Karpas-422 (cell line): ENCODE results near the gene RFX6. TPM values are rescaled to one million over a fixed set of nuclear protein-coding genes. Genes with fewer than 3 reads are reported as not detected.

Experiments
- DNase-seq: peaks from one replicate; pipeline ENCODE4 v3.0.0-alpha.2; 2015
- H2AFZ ChIP-seq: fragments of 200-600 bp; sonication (generic); 2 replicates; pipeline ENCODE4 v1.6.1; 2014; ENCODE audit warnings: antibody characterized with exemption, low read length, mixed read lengths
- H3K27ac ChIP-seq: fragments of 200-600 bp; sonication (generic); 2 replicates; pipeline ENCODE4 v1.5.1; 2014; ENCODE audit warnings: mild to moderate bottlenecking, low read length, moderate library complexity
- H3K27me3 ChIP-seq: fragments of 200-600 bp; sonication (generic); 2 replicates; pipeline ENCODE4 v1.6.1; 2014; ENCODE audit warnings: low read length, mixed read lengths
- H3K36me3 ChIP-seq: fragments of 200-600 bp; sonication (generic); 2 replicates; pipeline ENCODE4 v1.6.1; 2014; ENCODE audit warnings: low read length, mixed read lengths; ENCODE audit not compliant: insufficient read depth
- H3K4me1 ChIP-seq: fragments of 200-600 bp; sonication (generic); 2 replicates; pipeline ENCODE4 v1.6.1; 2014; ENCODE audit warnings: mild to moderate bottlenecking, low read length, mixed read lengths
- H3K4me2 ChIP-seq: fragments of 200-600 bp; sonication (generic); 2 replicates; pipeline ENCODE4 v1.6.1; 2014; ENCODE audit warnings: low read length, low read depth, mild to moderate bottlenecking; ENCODE audit not compliant: poor library complexity, severe bottlenecking
- H3K4me3 ChIP-seq: fragments of 200-600 bp; sonication (generic); 2 replicates; pipeline ENCODE4 v1.5.1; 2014; ENCODE audit warnings: mild to moderate bottlenecking, antibody characterized with exemption, low read length, mixed read lengths
- H3K79me2 ChIP-seq: fragments of 200-600 bp; sonication (generic); 2 replicates; pipeline ENCODE4 v1.6.1; 2014; ENCODE audit warnings: mild to moderate bottlenecking, low read length, mixed read lengths
- H3K9ac ChIP-seq: fragments of 200-600 bp; sonication (generic); 2 replicates; pipeline ENCODE4 v1.6.0; 2014; ENCODE audit warnings: low read length
- H3K9me2 ChIP-seq: fragments of 200-600 bp; sonication (generic), shearing (Covaris generic); replicated peaks from 2 replicates; pipeline ENCODE4 v1.6.0; 2014; ENCODE audit warnings: mild to moderate bottlenecking, low read length, moderate library complexity; ENCODE audit not compliant: insufficient read depth
- H3K9me3 ChIP-seq: fragments of 300-700, 200-600 bp; sonication (generic); 2 replicates; pipeline ENCODE4 v1.6.1; 2014; ENCODE audit warnings: low read length, mixed read lengths
- H4K20me1 ChIP-seq: fragments of 200-600 bp; sonication (generic); 2 replicates; pipeline ENCODE4 v1.6.1; 2014; ENCODE audit warnings: mild to moderate bottlenecking, antibody characterized with exemption, low read length, low read depth; ENCODE audit not compliant: insufficient read depth
- total RNA-seq: library from RNA; depleted of rRNA; stranded (reverse); fragments of >200 nt; shearing (Covaris generic); gene quantifications from 2 replicates; pipeline ENCODE4 v1.2.3, GENCODE V29; 2014; ENCODE audit warnings: low replicate concordance

Gene RFX6
- total RNA-seq, 1 experiment from 2014 or later = not detected

DNA sequence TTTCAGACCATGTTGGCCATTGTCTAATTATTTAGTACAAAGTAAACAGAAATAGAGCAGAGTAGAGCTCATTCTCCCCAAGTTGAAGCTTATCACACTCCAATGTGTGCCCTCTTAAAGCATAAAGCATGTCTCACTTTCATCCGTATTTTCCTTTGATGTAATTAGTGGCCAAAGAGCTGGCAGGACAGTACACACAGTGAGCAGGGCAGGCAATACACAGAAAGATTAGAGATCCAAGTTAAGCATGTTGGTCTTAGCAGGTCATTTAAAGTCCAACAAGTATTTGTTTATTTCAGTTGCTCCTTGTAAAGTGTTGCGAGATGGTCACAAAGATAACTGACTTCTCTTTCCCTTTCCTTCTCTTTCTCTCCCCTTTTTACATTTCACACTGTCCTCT lies 47.2 kb downstream of the RFX6 start:
- no peak overlapping the region for H3K4me2 ChIP-seq
- no peaks in the 10 kb centered on the region for H3K27me3 ChIP-seq
- H4K20me1 ChIP-seq = no peaks in the 10 kb centered on the region
- no peaks in the 10 kb centered on the region for H3K36me3 ChIP-seq
- H3K79me2 ChIP-seq = no peaks in the 10 kb centered on the region
- H3K27ac ChIP-seq = no peak overlapping the region
- H3K9me3 ChIP-seq = no peaks in the 10 kb centered on the region
- H3K4me1 ChIP-seq = no peaks in the 10 kb centered on the region
- H3K9ac ChIP-seq = no peak overlapping the region
- DNase-seq = no peak
- no peak overlapping the region for H2AFZ ChIP-seq
- H3K9me2 ChIP-seq = no peaks in the 10 kb centered on the region
- H3K4me3 ChIP-seq = no peak overlapping the region

GRCh38 chr6:116925088-116925794 lies 48.2 kb downstream of the RFX6 start:
- Histone ChIP-seq H4K20me1 (no peaks in the 10 kb centered on the region), H2AFZ (no peak overlapping the region), H3K4me2 (no peak overlapping the region), H3K9me2 (no peaks in the 10 kb centered on the region), H3K27ac (no peak overlapping the region), H3K9ac (no peak overlapping the region), H3K4me3 (no peak overlapping the region), H3K79me2 (no peaks in the 10 kb centered on the region), H3K4me1 (no peaks in the 10 kb centered on the region), H3K27me3 (no peaks in the 10 kb centered on the region), H3K36me3 (no peaks in the 10 kb centered on the region), H3K9me3 (no peaks in the 10 kb centered on the region)
- DNase-seq = no peak

DNA sequence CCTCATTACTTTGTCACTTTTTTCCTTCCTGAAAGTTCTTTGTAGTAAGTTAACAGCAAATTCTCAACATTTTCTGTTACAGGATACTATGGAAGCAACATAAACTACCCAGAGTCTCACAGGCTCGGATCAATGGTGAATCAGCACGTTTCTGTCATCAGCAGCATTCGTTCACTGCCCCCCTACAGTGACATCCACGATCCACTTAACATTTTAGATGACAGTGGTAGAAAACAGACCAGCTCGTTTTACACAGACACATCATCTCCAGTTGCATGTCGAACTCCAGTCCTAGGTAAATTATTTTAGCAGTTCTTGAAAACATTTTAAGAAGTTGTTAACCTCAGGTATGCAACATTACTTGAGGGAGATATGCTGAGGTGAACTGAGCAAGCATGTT lies 51.6 kb downstream of the RFX6 start:
- no peak for DNase-seq
- Histone ChIP-seq H3K79me2 (no peaks in the 10 kb centered on the region), H3K9me2 (no peaks in the 10 kb centered on the region), H3K27ac (no peak overlapping the region), H3K9ac (no peak overlapping the region), H3K36me3 (no peaks in the 10 kb centered on the region), H2AFZ (no peak overlapping the region), H4K20me1 (no peaks in the 10 kb centered on the region), H3K27me3 (0 out of 2 replicates have a peak, but pooled peaks cover 2% of the 10 kb centered on the region), H3K4me2 (no peak overlapping the region), H3K4me3 (no peak overlapping the region), H3K9me3 (no peaks in the 10 kb centered on the region), H3K4me1 (no peaks in the 10 kb centered on the region)

DNA sequence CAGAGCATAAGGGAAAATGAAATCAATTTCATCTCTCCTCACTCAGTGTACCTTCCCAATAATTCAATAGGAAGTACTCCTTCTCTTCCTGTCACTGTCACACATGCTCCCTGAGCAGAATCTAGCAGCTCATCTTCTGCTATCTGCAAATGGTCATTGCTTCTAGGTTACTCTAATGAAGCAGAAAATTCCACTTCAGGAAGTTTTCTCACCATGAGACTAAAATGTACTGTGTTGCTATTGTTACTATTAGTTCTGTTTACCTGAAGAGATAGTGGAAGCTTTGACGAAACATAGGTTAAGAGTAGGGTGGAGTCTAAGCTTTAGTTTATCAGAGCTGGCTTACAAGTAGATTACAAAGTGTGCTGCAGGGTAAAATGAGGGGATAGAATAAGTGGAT lies 52.8 kb downstream of the RFX6 start:
- Histone ChIP-seq H3K27ac (no peak overlapping the region), H3K4me2 (no peak overlapping the region), H3K79me2 (no peaks in the 10 kb centered on the region), H3K36me3 (no peaks in the 10 kb centered on the region), H3K4me3 (no peak overlapping the region), H3K9me2 (no peaks in the 10 kb centered on the region), H3K27me3 (0 out of 2 replicates have a peak, but pooled peaks cover 2% of the 10 kb centered on the region), H3K9ac (no peak overlapping the region), H3K9me3 (no peaks in the 10 kb centered on the region), H2AFZ (no peak overlapping the region), H3K4me1 (no peaks in the 10 kb centered on the region), H4K20me1 (no peaks in the 10 kb centered on the region)
- DNase-seq = no peak

DNA sequence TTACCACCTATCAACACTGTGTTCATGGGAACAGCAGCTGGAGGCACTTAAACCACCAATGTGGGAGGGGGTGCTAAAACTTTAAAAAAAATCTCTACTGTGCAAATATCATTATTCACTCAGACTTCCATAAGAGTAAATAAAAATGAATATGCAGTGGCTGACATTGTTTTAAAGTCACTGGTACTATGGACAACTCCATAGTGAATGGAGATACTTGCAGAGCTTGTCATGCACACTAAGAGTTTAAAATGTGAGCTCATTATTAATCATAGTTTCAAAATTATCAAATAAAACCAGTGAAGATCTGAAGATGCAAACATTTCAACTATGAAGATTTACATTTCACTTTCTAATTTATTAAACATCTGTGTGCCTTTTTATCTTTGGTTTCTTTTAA lies 54.4 kb downstream of the RFX6 start:
- Histone ChIP-seq H3K4me3 (no peak overlapping the region), H3K9ac (no peak overlapping the region), H3K36me3 (no peaks in the 10 kb centered on the region), H3K4me2 (no peak overlapping the region), H3K9me2 (no peaks in the 10 kb centered on the region), H3K79me2 (no peaks in the 10 kb centered on the region), H2AFZ (no peak overlapping the region), H3K9me3 (no peaks in the 10 kb centered on the region), H3K27me3 (0 out of 2 replicates have a peak, but pooled peaks cover 2% of the 10 kb centered on the region), H4K20me1 (no peaks in the 10 kb centered on the region), H3K4me1 (no peaks in the 10 kb centered on the region), H3K27ac (no peak overlapping the region)
- DNase-seq = no peak

DNA sequence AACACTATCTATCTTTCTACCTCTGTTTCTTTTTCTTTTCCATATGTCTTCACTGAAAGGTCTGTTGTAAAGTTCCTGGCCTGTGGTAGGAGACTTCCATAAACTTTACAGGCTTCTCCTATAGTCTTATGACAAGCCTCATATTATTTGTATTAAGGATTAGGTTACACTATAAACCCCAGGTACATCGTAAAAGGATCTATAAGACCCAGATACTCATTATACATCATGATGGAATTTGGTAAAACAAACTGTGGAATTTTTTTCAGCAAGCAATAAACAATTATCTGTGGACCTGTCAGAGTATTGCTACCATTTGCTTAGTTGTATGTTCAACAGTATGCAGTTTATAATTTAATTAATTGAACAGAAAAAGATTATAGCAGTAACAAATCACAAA lies 55.5 kb downstream of the RFX6 start:
- Histone ChIP-seq H2AFZ (no peak overlapping the region), H3K36me3 (no peaks in the 10 kb centered on the region), H3K9ac (no peak overlapping the region), H3K4me2 (no peak overlapping the region), H3K27me3 (0 out of 2 replicates have a peak, but pooled peaks cover 2% of the 10 kb centered on the region), H3K27ac (no peak overlapping the region), H3K79me2 (no peaks in the 10 kb centered on the region), H3K9me3 (no peaks in the 10 kb centered on the region), H4K20me1 (no peaks in the 10 kb centered on the region), H3K9me2 (no peaks in the 10 kb centered on the region), H3K4me3 (no peak overlapping the region), H3K4me1 (no peaks in the 10 kb centered on the region)
- no peak for DNase-seq

- Histone ChIP-seq H2AFZ (no peak overlapping the region), H3K9me3 (no peaks in the 10 kb centered on the region), H3K27me3 (0 out of 2 replicates have a peak, but pooled peaks cover 2% of the 10 kb centered on the region), H3K79me2 (no peaks in the 10 kb centered on the region), H3K4me2 (no peak overlapping the region), H3K9me2 (no peaks in the 10 kb centered on the region), H3K4me3 (no peak overlapping the region), H4K20me1 (no peaks in the 10 kb centered on the region), H3K9ac (no peak overlapping the region), H3K4me1 (no peaks in the 10 kb centered on the region), H3K36me3 (no peaks in the 10 kb centered on the region), H3K27ac (no peak overlapping the region)
- DNase-seq = no peak
These were observed 56.4 kb downstream of the RFX6 start for GRCh38 chr6:116933485-116933884.

DNA sequence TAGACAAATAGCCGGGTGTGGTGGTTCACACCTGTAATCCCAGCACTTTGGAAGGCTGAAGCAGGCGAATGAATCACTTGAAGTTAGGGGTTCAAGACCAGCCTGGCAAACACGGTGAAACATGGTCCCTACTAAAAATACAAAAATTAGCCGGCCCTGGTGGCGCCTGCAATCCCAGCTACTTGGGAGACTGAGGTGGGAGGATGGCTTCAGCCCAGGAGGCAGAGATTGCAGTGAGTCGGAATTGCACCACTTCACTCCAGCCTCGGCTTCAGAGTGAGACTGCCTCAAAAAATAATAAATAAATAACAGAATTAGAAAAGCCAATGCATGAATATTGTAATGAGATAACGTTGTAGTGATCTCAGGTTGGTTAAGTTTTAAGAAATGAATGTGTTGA lies 61.3 kb downstream of the RFX6 start:
- Histone ChIP-seq H3K9ac (no peak overlapping the region), H3K79me2 (no peaks in the 10 kb centered on the region), H3K27ac (no peak overlapping the region), H3K4me1 (no peaks in the 10 kb centered on the region), H3K9me3 (no peaks in the 10 kb centered on the region), H3K4me3 (no peak overlapping the region), H3K36me3 (no peaks in the 10 kb centered on the region), H3K27me3 (no peaks in the 10 kb centered on the region), H3K9me2 (no peaks in the 10 kb centered on the region), H2AFZ (no peak overlapping the region), H4K20me1 (no peaks in the 10 kb centered on the region), H3K4me2 (no peak overlapping the region)
- DNase-seq = no peak
